GM12878 (cell line): ENCODE measurements around the gene LRRC26. TPM values are rescaled to one million over a fixed set of nuclear protein-coding genes. Genes with fewer than 3 reads are reported as not detected.
A peak's percentile ranks its signal among the peaks of the same experiment; 100 is the strongest.

ENCODE experiments used
- ATAC-seq: fragments of 200-7000 bp; cut with Tn5 transposase; 3 replicates; pipeline ENCODE4 v1.9.1; 2020; ENCODE audit warnings: mild to moderate bottlenecking, moderate library complexity
- BruUV-seq: library from RNA; stranded (reverse); fragments of 400-500 nt; replicated peaks from 2 replicates; lab custom pipeline; 2021; lab: Mats Ljungman, UMichigan
- CTCF ChIA-PET: fragments of 300-600 bp; sonication (Branson Sonifier 250); formaldehyde crosslinking; extraction: SDS; loops from one replicate; lab custom pipeline; 2021; ENCODE audit warnings: inconsistent platforms; lab: Yijun Ruan, JAX
- POLR2A ChIA-PET: fragments of 350-600 bp; formaldehyde crosslinking; extraction: SDS; loops from one replicate; lab custom pipeline; 2021; ENCODE audit warnings: inconsistent platforms; lab: Charles Lee
- RAD21 ChIA-PET: fragments of 300-600 bp; sonication (Branson Sonifier 250); formaldehyde crosslinking; loops from one replicate; lab custom pipeline; 2023; ENCODE audit warnings: antibody characterized with exemption; ENCODE audit not compliant: unreplicated experiment; lab: Charles Lee
- SMC1A ChIA-PET: fragments of 300-600 bp; sonication (Branson Sonifier 250); formaldehyde crosslinking; loops from one replicate; lab custom pipeline; 2023; ENCODE audit not compliant: unreplicated experiment, uncharacterized antibody; lab: Charles Lee
- DNase-seq: peaks from one replicate; pipeline ENCODE4 v3.0.0-alpha.2; 2011; ENCODE audit warnings: low read depth, low spot score
- FAIRE-seq: peaks from 3 replicates; lab custom pipeline; 2011; peaks lifted over from hg19 to GRCh38; lab: Jason Lieb, UNC
- H2AFZ ChIP-seq: 2 replicates; pipeline ENCODE4 v1.6.0; 2011; ENCODE audit warnings: low read depth, low read length, control low read depth; ENCODE audit not compliant: control insufficient read depth
- H3K27ac ChIP-seq: 2 replicates; pipeline ENCODE4 v1.5.1; 2011; ENCODE audit warnings: control low read depth; ENCODE audit not compliant: control insufficient read depth, insufficient read depth
- H3K27me3 ChIP-seq, 2 experiments: replicated peaks in 1 of 2; 2 replicates each; pipeline versions ENCODE4 v1.6.0 to v1.6.1; 2011; ENCODE audit warnings: low read length in 1 of 2; ENCODE audit not compliant: control insufficient read depth in 2 of 2, insufficient read depth in 2 of 2
- H3K36me3 ChIP-seq, 2 experiments: 2 replicates each; pipeline ENCODE4 v1.5.1; 2011; ENCODE audit warnings: low read length in 1 of 2; ENCODE audit not compliant: control insufficient read depth in 2 of 2, insufficient read depth in 2 of 2
- H3K4me1 ChIP-seq: 2 replicates; pipeline ENCODE4 v1.6.1; 2011; ENCODE audit warnings: mild to moderate bottlenecking, low read length, moderate library complexity, mixed read lengths; ENCODE audit not compliant: control insufficient read depth, insufficient read depth
- H3K4me2 ChIP-seq: 2 replicates; pipeline ENCODE4 v1.6.0; 2011; ENCODE audit warnings: control low read depth; ENCODE audit not compliant: control insufficient read depth, insufficient read depth
- H3K4me3 ChIP-seq: fragments of 200-600 bp; sonication (generic); 2 replicates; pipeline ENCODE4 v1.5.1; 2016
- H3K79me2 ChIP-seq: 2 replicates; pipeline ENCODE4 v1.6.0; 2011; ENCODE audit warnings: low read length; ENCODE audit not compliant: control insufficient read depth, insufficient read depth
- H3K9ac ChIP-seq: 2 replicates; pipeline ENCODE4 v1.8.0; 2011; ENCODE audit warnings: low read length, control low read depth, mixed read lengths; ENCODE audit not compliant: control insufficient read depth, insufficient read depth
- H3K9me3 ChIP-seq: replicated peaks from 3 replicates; pipeline ENCODE4 v1.5.1; 2011; ENCODE audit warnings: mild to moderate bottlenecking, low read length; ENCODE audit not compliant: control insufficient read depth, insufficient read depth
- H4K20me1 ChIP-seq: 2 replicates; pipeline ENCODE4 v1.6.0; 2011; ENCODE audit not compliant: control insufficient read depth, insufficient read depth
- IKZF2 ChIP-seq, 2 experiments: fragments of 450-650 bp; IDR thresholded peaks; 2 replicates each; pipeline ENCODE4 v1.6.1; 2017; ENCODE audit warnings: mild to moderate bottlenecking in 2 of 2, moderate library complexity in 2 of 2
- POLR2A ChIP-seq: IDR thresholded peaks from 2 replicates; pipeline ENCODE4 v1.6.1; 2011; ENCODE audit warnings: low read depth, mild to moderate bottlenecking, low read length
- YBX1 ChIP-seq: fragments of 450-650 bp; IDR thresholded peaks from 2 replicates; pipeline ENCODE4 v1.6.1; 2016; ENCODE audit warnings: antibody characterized with exemption
- ZBTB33 ChIP-seq: fragments of 450-650 bp; IDR thresholded peaks from 2 replicates; pipeline ENCODE4 v1.6.1; 2017; ENCODE audit warnings: mild to moderate bottlenecking
- ZNF24 ChIP-seq: fragments of 450-650 bp; IDR thresholded peaks from 2 replicates; pipeline ENCODE4 v1.6.1; 2017; ENCODE audit warnings: antibody characterized with exemption, mild to moderate bottlenecking
- WGBS: methylation state at CpG from one replicate; pipeline ENCODE4 v1.1.6; 2016; ENCODE audit warnings: low lambda C conversion rate; ENCODE audit not compliant: insufficient replicate concordance, insufficient coverage; ENCODE audit errors: missing lambda C conversion rate; 5-methylcytosine and 5-hydroxymethylcytosine counted together
- in situ Hi-C: fragments of 300-500 bp; cut with MboI; formaldehyde crosslinking; loops from 9 replicates; pipeline ENCODE4 v1.14.3; 2018; ENCODE audit warnings: mixed read lengths
- intact Hi-C: fragments of 100-400 bp; cut with micrococcal nuclease; formaldehyde crosslinking; loops from one replicate; pipeline ENCODE4 v1.14.2; 2022; ENCODE audit not compliant: unreplicated experiment
- polyA plus RNA-seq, 11 experiments: library from polyadenylated mRNA; depleted of rRNA in 4 of 11; unstranded in 6 of 11; stranded (reverse) in 5 of 11; fragments of >200 nt; fragmentation: Nextera tagmentation in 4 of 11; fragmentation: Illumina TruSeq in 1 of 11; extraction: Ambion mirVana in 4 of 11; extraction: Trizol in 1 of 11; gene quantifications; 1 replicate in 1 of 11; 2 replicates in 10 of 11; pipeline versions ENCODE4 v1.2.1 to v1.2.3, GENCODE V29; 2011 to 2016; ENCODE audit warnings: inconsistent platforms in 2 of 11, missing spikeins in 2 of 11, low read depth in 1 of 11
- total RNA-seq, 4 experiments: library from RNA; depleted of rRNA in 3 of 4; stranded (reverse); fragments of >200 nt in 3 of 4; fragmentation: Illumina TruSeq in 1 of 4; extraction: Trizol in 1 of 4; gene quantifications; 2 replicates each; pipeline versions ENCODE4 v1.2.1 to v1.2.3, GENCODE V29; 2013 to 2021

The LRRC26 gene
- total and polyA plus RNA-seq, 10 of the 15 experiments (the other 5 are each of a cell fraction or from before 2014, with no cell fraction given) = 0.29 to 0.91 (median 0.64) TPM; not detected in 5

GRCh38 chr9:137173796-137174664 is 4.2 kb upstream of the LRRC26 start:
- no peaks in the 10 kb centered on the region for H4K20me1 ChIP-seq
- RAD21 ChIA-PET = interaction anchor here (0.8 kb wide), 1 partner anchor 14 kb away, joined by 3 read pairs; the partner anchor contains the start of genes ANAPC2 and SSNA1
- FAIRE-seq = no peak

More at GRCh38 chr9:137173796-137174664, 4.2 kb upstream of the LRRC26 start:
- ChIA-PET SMC1A (no interaction called here), POLR2A (interaction anchor here (1.0 to 1.2 kb wide), 2 partner anchors 17 to 23 kb away, joined by 3 to 5 read pairs; no protein-coding TSS in a partner anchor), CTCF (interaction anchor here (1.1 to 2.4 kb wide), 3 partner anchors 44 to 78 kb away, joined by 3 to 13 read pairs (median 4); no protein-coding TSS in a partner anchor)
- Histone ChIP-seq H3K27me3 (peaks cover 0 to 3% of the 10 kb centered on the region in 2 experiments; a peak in 2 of 4 replicates), H3K4me2 (no peak overlapping the region), H3K4me3 (no peak overlapping the region), H3K9me3 (no peaks in the 10 kb centered on the region), H3K9ac (no peak overlapping the region), H3K79me2 (no peaks in the 10 kb centered on the region), H3K36me3 (no peaks in the 10 kb centered on the region), H2AFZ (no peak overlapping the region), H3K4me1 (peaks cover 8% of the 10 kb centered on the region; the same call in 1 of the 2 replicates), H3K27ac (no peak overlapping the region)
- no TSS peak for BruUV-seq
- ATAC-seq = no peak
- no peak for DNase-seq
- intact Hi-C loops = no loop called here
- TF ChIP-seq IKZF2 (IDR thresholded peaks at IDR 0.05) = no peak
- no peak for TF ChIP-seq ZBTB33
- no peak for TF ChIP-seq ZNF24
- peak; percentile 65 for TF ChIP-seq POLR2A
- TF ChIP-seq YBX1 = no peak
- WGBS = 65% methylated on average over 45 of the region's 45 CpGs
- in situ Hi-C loops = no loop called here
